T-cell (primary cell): ENCODE data around the gene PARP11. TPM values are rescaled to one million over a fixed set of nuclear protein-coding genes. Genes with fewer than 3 reads are reported as not detected.

Experiments
- ATAC-seq, 4 experiments: fragments of 200-7000 bp in 3 of 4; fragments of 150-1000 bp in 1 of 4; cut with Tn5 transposase; replicated peaks in 1 of 4; 1 replicate in 3 of 4; 2 replicates in 1 of 4; pipeline ENCODE4 v1.10.0; 2021; ENCODE audit warnings: moderate library complexity in 3 of 4, mild to moderate bottlenecking in 2 of 4, moderate number of reproducible peaks in 1 of 4
- CTCF ChIA-PET, 2 donors: fragments of 300-600 bp; sonication (Branson Sonifier 250); formaldehyde crosslinking; loops; one replicate each; lab custom pipeline; 2022; ENCODE audit warnings: antibody characterized with exemption in 2 of 2; lab: Charles Lee
- POLR2A ChIA-PET, 2 donors: fragments of 300-600 bp; sonication (Branson Sonifier 250); formaldehyde crosslinking; loops; one replicate each; lab custom pipeline; 2022; ENCODE audit warnings: antibody characterized with exemption in 2 of 2; lab: Charles Lee
- DNase-seq, 35 experiments: peaks; one replicate each; pipeline versions ENCODE4 v3.0.0 to v3.0.0-alpha.2; 2013 to 2023
- H3K27ac ChIP-seq: one replicate; pipeline ENCODE4 v1.5.1; 2013; ENCODE audit warnings: low read length
- H3K27me3 ChIP-seq, 2 experiments: replicated peaks in 1 of 2; 1 replicate in 1 of 2; 2 replicates in 1 of 2; pipeline versions ENCODE4 v1.6.1 to v1.7.0; 2013; ENCODE audit warnings: low read length in 1 of 2, mixed read lengths in 1 of 2; ENCODE audit not compliant: control insufficient read depth in 2 of 2, insufficient read depth in 2 of 2; ENCODE audit errors: extremely low read depth in 1 of 2
- H3K36me3 ChIP-seq, 2 donors: 1 replicate in 1 of 2; 2 replicates in 1 of 2; pipeline versions ENCODE4 v1.6.1 to v1.7.0; 2013; ENCODE audit warnings: low read length in 1 of 2; ENCODE audit not compliant: control insufficient read depth in 2 of 2, insufficient read depth in 1 of 2; ENCODE audit errors: extremely low read depth in 1 of 2
- H3K4me1 ChIP-seq, 2 experiments: 1 replicate in 1 of 2; 2 replicates in 1 of 2; pipeline versions ENCODE4 v1.6.1 to v1.7.0; 2013; ENCODE audit warnings: low read length in 2 of 2, mixed read lengths in 1 of 2; ENCODE audit not compliant: insufficient read depth in 2 of 2, control insufficient read depth in 1 of 2; ENCODE audit errors: extremely low read depth in 1 of 2
- H3K4me3 ChIP-seq, 2 donors: 1 replicate in 1 of 2; 2 replicates in 1 of 2; pipeline versions ENCODE4 v1.5.1 to v1.7.0; 2013; ENCODE audit warnings: mild to moderate bottlenecking in 2 of 2, low read length in 1 of 2, moderate library complexity in 1 of 2; ENCODE audit not compliant: control insufficient read depth in 1 of 2; ENCODE audit errors: extremely low read depth in 1 of 2
- H3K9me3 ChIP-seq: 2 replicates; pipeline ENCODE4 v1.7.0; 2013
- H3K27ac Mint-ChIP-seq, 2 donors: one replicate each; pipeline ENCODE4 v1.8.0; 2020 to 2021; ENCODE audit warnings: mild to moderate bottlenecking in 2 of 2, mixed read lengths in 2 of 2
- H3K27me3 Mint-ChIP-seq, 2 donors: one replicate each; pipeline ENCODE4 v1.8.0; 2021 to 2022; ENCODE audit warnings: mixed read lengths in 2 of 2
- H3K36me3 Mint-ChIP-seq: one replicate; pipeline ENCODE4 v1.8.0; 2021; ENCODE audit warnings: mixed read lengths
- H3K4me1 Mint-ChIP-seq, 3 donors: one replicate each; pipeline ENCODE4 v1.8.0; 2020 to 2022; ENCODE audit warnings: mixed read lengths in 3 of 3, mild to moderate bottlenecking in 1 of 3
- H3K4me3 Mint-ChIP-seq, 3 donors: one replicate each; pipeline ENCODE4 v1.8.0; 2020 to 2022; ENCODE audit warnings: mild to moderate bottlenecking in 3 of 3, mixed read lengths in 3 of 3, moderate library complexity in 3 of 3
- H3K9me3 Mint-ChIP-seq, 3 donors: one replicate each; pipeline ENCODE4 v1.8.0; 2020 to 2022; ENCODE audit warnings: mixed read lengths in 3 of 3
- WGBS: methylation state at CpG from one replicate; pipeline ENCODE4 v1.1.5; 2013; ENCODE audit warnings: missing lambda C conversion rate; ENCODE audit not compliant: insufficient coverage; 5-methylcytosine and 5-hydroxymethylcytosine counted together
- total RNA-seq, 35 experiments: library from RNA in 6 of 35; stranded (reverse) in 6 of 35; fragments of 120-200 nt in 1 of 35; gene quantifications; one replicate each; pipeline versions ENCODE4 v1.2.1 to v1.2.4 and lab custom pipeline; 2013 to 2026

The PARP11 gene
- total RNA-seq, 5 donors from 2014 or later (not counting 1 experiment from before 2014, with no cell fraction given) = 24.9 to 30.2 (median 26.3) TPM

- Mint-ChIP-seq H3K36me3 (no peaks in the 10 kb centered on the region), H3K27me3 (no peaks in the 10 kb centered on the region), H3K9me3 (no peaks in the 10 kb centered on the region), H3K4me1 (peaks cover 7 to 15% (median 11%) of the 10 kb centered on the region in 3 donors), H3K4me3 (no peak overlapping the region), H3K27ac (no peak overlapping the region)
- Histone ChIP-seq H3K9me3 (no peaks in the 10 kb centered on the region), H3K4me1 (peaks cover 29 to 32% of the 10 kb centered on the region in 2 experiments), H3K27me3 (no peaks in the 10 kb centered on the region), H3K4me3 (no peak overlapping the region), H3K36me3 (no peaks in the 10 kb centered on the region), H3K27ac (no peak overlapping the region)
- ATAC-seq (no peak), DNase-seq (no peak)
- ChIA-PET CTCF (interaction anchor here (0.6 to 1.4 kb wide), 3 partner anchors 74 to 388 kb away, joined by 3 to 4 read pairs (median 3); no protein-coding TSS in a partner anchor), POLR2A (interaction anchor here in 1 of 2 donors (0.5 to 0.6 kb wide), 2 partner anchors 73 to 147 kb away, joined by 3 to 6 read pairs; no protein-coding TSS in a partner anchor)
- WGBS = 95% methylated on average over 5 of the region's 7 CpGs
Measured at GRCh38 chr12:3888659-3889058, 15.5 kb upstream of the PARP11 start.

GRCh38 chr12:3885277-3886094, 12.3 kb upstream of the PARP11 start:
- Mint-ChIP-seq H3K4me1 (peaks cover 7 to 15% (median 11%) of the 10 kb centered on the region in 3 donors), H3K4me3 (peak overlapping the region in 1 of 3 donors; percentile 2), H3K27ac (peak overlapping the region; percentile 7 to 35), H3K27me3 (peaks cover 4% of the 10 kb centered on the region in 2 donors), H3K36me3 (no peaks in the 10 kb centered on the region), H3K9me3 (no peaks in the 10 kb centered on the region)
- POLR2A ChIA-PET = interaction anchor here (0.6 to 2.5 kb wide), 6 partner anchors 77 to 432 kb away, joined by 3 to 8 read pairs (median 4); no protein-coding TSS in a partner anchor
- peaks cover 3 to 6% of the 10 kb centered on the region in 2 experiments for H3K4me1 ChIP-seq
- DNase-seq = peak in 23 of 35 experiments; percentile 11 to 81 (median 34)
- H3K4me3 ChIP-seq = no peak overlapping the region
- CTCF ChIA-PET = interaction anchor here (0.5 to 6.2 kb wide), 51 partner anchors 9 to 1520 kb away, joined by 3 to 136 read pairs (median 4); partner anchors contain the start of genes CCND2 (in 1 of the 2) and PARP11 (in 1 of the 2)
- no peaks in the 10 kb centered on the region for H3K36me3 ChIP-seq
- H3K27ac ChIP-seq = no peak overlapping the region
- WGBS = 0% methylated on average over 2 of the region's 8 CpGs
- no peaks in the 10 kb centered on the region for H3K9me3 ChIP-seq
- ATAC-seq = peak in 2 of 4 experiments; percentile 27 to 42
- H3K27me3 ChIP-seq = no peaks in the 10 kb centered on the region

- Mint-ChIP-seq H3K4me1 (peaks cover 11 to 20% (median 16%) of the 10 kb centered on the region in 3 donors), H3K27ac (no peak overlapping the region), H3K36me3 (no peaks in the 10 kb centered on the region), H3K4me3 (no peak overlapping the region), H3K27me3 (peaks cover 4 to 5% of the 10 kb centered on the region in 2 donors), H3K9me3 (no peaks in the 10 kb centered on the region)
- Histone ChIP-seq H3K27me3 (no peaks in the 10 kb centered on the region), H3K36me3 (no peaks in the 10 kb centered on the region), H3K9me3 (no peaks in the 10 kb centered on the region), H3K4me1 (peaks cover 3 to 7% of the 10 kb centered on the region in 2 experiments), H3K4me3 (no peak overlapping the region), H3K27ac (no peak overlapping the region)
- ATAC-seq (no peak), DNase-seq (no peak)
- ChIA-PET CTCF (interaction anchor here (0.5 to 6.2 kb wide), 16 partner anchors 9 to 393 kb away, joined by 3 to 136 read pairs (median 6); partner anchors contain the start of gene CCND2 (in 1 of the 2)), POLR2A (interaction anchor here (1.2 to 2.5 kb wide), 2 partner anchors 78 to 392 kb away, joined by 3 to 8 read pairs; no protein-coding TSS in a partner anchor)
- 100% methylated on average over 1 of the region's 6 CpGs for WGBS
Measured at GRCh38 chr12:3884671-3885070, 11.5 kb upstream of the PARP11 start.

GRCh38 chr12:3882896-3883564, 9.8 kb upstream of the PARP11 start:
- Mint-ChIP-seq H3K27ac (no peak overlapping the region), H3K36me3 (no peaks in the 10 kb centered on the region), H3K4me1 (peaks cover 18 to 29% (median 27%) of the 10 kb centered on the region in 3 donors), H3K9me3 (no peaks in the 10 kb centered on the region), H3K27me3 (peaks cover 4 to 5% of the 10 kb centered on the region in 2 donors), H3K4me3 (no peak overlapping the region)
- Histone ChIP-seq H3K27me3 (no peaks in the 10 kb centered on the region), H3K27ac (no peak overlapping the region), H3K36me3 (no peaks in the 10 kb centered on the region), H3K4me3 (no peak overlapping the region), H3K9me3 (no peaks in the 10 kb centered on the region), H3K4me1 (peaks cover 8 to 10% of the 10 kb centered on the region in 2 experiments)
- DNase-seq = peak in 1 of 35 experiments; percentile 47
- ChIA-PET CTCF (interaction anchor here (0.7 to 6.2 kb wide), 18 partner anchors 14 to 395 kb away, joined by 3 to 136 read pairs (median 4); no protein-coding TSS in a partner anchor), POLR2A (interaction anchor here in 1 of 2 donors (1.2 kb wide), 1 partner anchor 155 kb away, joined by 3 read pairs; no protein-coding TSS in a partner anchor)
- 13% methylated on average over 1 of the region's 7 CpGs for WGBS
- peak; percentile 77 to 89 (median 86) for ATAC-seq

DNA sequence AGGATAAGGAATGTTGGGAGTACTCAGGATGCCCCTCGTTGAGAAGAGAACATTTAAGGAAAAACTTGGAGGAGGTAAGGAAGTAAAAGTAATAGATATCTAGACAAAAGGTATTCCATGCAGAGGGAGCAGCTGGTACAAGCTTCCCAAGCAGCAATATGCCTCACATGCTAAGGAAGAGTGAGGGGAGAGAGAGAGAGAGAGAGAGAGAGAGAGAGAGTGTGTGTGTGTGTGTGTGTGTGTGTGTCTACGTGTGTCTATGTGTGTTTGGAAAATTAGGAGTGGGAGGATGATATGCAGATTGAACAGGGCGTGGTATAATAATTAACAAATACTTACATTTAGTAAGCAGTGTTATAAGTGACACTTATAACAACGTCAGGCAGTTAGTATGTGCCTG, 9.2 kb upstream of the PARP11 start:
- Histone ChIP-seq H3K4me3 (no peak overlapping the region), H3K36me3 (no peaks in the 10 kb centered on the region), H3K9me3 (no peaks in the 10 kb centered on the region), H3K27ac (no peak overlapping the region), H3K4me1 (peaks cover 8 to 10% of the 10 kb centered on the region in 2 experiments), H3K27me3 (no peaks in the 10 kb centered on the region)
- no peaks in the 10 kb centered on the region for H3K36me3 Mint-ChIP-seq
- H3K27ac Mint-ChIP-seq = no peak overlapping the region
- POLR2A ChIA-PET = interaction anchor here in 1 of 2 donors (0.6 kb wide), 4 partner anchors 9 to 450 kb away, joined by 3 to 5 read pairs (median 4); no protein-coding TSS in a partner anchor
- 100% methylated on average over 1 of the region's 4 CpGs for WGBS
- ATAC-seq (no peak), DNase-seq (no peak)
- H3K4me1 Mint-ChIP-seq = peaks cover 18 to 35% (median 27%) of the 10 kb centered on the region in 3 donors
- CTCF ChIA-PET = interaction anchor here (0.6 to 6.2 kb wide), 8 partner anchors 32 to 860 kb away, joined by 3 to 136 read pairs (median 4); no protein-coding TSS in a partner anchor
- H3K4me3 Mint-ChIP-seq = no peak overlapping the region
- no peaks in the 10 kb centered on the region for H3K9me3 Mint-ChIP-seq
- peaks cover 4 to 5% of the 10 kb centered on the region in 2 donors for H3K27me3 Mint-ChIP-seq
